GM18858 (cell line): ENCODE measurements around the gene WNT9B.

Source experiments
- ATAC-seq: cut with Tn5 transposase; IDR thresholded peaks from one replicate; pipeline ENCODE4 v1.9.1; 2021; ENCODE audit not compliant: unreplicated experiment

The WNT9B gene

DNA sequence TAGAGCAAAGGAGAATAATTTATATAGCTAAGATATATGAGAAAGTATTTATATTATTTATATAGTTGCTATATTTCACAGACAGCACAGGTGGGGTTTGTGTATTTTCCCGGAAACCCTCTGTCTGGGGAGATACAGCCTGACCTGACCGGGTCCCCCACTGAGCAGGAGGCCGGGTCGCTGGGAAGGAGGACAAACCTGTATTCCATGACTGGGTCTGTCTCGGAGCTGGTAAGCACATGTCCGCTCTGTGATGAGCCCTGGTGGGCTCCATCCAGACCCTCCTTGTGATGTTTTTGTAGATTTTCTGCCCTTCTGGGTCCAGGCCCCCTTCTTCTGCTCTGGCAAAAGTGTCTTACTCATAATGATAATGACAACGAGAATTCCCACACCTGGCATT is 27.7 kb downstream of the WNT9B start:
- ATAC-seq, result no peak

DNA sequence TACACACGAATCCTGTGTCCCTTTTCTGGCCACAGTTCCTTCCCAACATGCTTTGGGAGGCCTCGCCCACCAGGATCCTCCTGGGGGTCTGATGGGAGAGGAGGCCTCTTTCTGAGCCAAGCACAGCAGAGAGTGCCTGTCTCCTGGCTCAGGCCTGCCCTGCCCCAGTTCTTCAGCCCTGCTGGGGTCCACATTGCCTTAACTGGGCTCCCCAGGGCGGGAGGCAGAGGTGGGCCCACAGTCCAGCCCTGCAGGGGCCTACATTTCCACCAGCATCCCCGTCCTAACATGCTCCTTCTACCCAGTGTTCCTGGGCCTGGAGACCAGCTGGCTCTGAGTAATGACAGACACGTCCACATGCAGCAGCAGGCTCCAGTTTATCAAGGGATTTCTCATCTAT is 29.6 kb downstream of the WNT9B start:
- no peak for ATAC-seq

DNA sequence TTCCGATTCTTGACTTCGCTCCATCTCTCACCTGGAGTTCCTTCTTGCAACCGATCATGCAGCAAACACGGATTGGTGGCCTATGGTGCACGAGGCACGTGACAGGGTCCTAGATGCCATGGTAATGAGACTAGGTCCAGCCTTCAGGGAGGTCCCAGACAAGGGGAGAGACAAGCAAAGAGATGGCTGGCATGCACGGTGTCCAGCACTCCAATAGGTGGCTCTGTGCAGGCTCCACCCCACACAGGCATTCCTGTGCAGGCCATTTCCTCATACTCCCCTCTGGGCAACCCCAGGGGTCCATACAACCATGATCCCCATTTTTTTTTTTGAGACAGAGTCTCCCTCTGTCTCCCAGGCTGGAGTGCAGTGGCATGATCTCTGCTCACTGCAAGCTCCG is 31.3 kb downstream of the WNT9B start:
- ATAC-seq, result no peak

DNA sequence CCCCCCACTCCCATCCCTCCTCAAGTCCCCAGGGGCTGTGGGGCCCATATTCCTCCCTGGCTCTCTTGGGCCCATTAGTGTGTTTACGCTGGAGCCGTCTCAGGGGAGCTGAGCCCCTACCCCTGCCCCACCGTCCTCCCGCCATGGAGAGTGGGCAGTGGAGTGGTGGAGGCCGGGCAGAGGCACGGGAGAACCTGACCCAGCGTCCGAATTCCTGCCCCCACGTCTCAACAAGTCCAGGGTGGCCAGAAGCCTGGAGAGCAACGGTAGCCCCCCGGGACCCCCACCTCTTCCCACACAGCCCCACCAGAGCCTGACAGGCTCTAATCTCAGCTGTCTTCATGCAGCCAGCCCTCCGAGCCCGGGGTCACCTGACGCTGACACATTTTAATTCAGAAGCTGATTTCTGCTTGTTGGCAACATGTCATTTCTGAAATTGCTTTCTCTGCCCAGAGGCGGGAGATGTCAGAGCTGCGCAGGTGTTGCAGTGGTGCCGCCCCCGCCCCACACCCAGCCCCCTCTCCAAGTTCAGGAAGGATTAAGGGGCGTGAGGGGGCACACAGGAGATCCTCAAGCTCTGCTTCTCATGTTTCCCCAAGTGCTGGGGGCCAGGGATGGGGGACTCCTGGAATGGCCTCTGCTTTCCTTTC is 32.6 kb downstream of the WNT9B start:
- no peak for ATAC-seq

DNA sequence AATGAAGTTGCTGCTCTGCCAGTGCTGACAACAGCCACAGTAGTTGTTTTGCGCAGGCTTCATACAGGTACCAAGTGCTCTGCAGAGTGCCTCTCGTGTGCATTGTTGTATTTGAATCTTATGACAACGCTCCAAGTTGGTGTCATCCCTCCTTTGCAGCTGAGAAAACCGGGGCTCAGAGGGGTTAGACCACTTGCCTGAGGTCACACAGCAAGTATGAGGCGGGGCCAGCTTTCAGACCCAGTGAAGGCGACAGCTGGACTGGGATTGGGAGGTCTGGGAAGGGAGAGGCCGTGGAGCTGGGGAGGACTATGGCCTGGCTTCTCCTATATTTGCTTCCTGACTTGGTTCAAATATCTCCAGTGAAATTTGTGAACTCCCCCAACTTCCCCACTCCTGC is 33.2 kb downstream of the WNT9B start:
- no peak for ATAC-seq

DNA sequence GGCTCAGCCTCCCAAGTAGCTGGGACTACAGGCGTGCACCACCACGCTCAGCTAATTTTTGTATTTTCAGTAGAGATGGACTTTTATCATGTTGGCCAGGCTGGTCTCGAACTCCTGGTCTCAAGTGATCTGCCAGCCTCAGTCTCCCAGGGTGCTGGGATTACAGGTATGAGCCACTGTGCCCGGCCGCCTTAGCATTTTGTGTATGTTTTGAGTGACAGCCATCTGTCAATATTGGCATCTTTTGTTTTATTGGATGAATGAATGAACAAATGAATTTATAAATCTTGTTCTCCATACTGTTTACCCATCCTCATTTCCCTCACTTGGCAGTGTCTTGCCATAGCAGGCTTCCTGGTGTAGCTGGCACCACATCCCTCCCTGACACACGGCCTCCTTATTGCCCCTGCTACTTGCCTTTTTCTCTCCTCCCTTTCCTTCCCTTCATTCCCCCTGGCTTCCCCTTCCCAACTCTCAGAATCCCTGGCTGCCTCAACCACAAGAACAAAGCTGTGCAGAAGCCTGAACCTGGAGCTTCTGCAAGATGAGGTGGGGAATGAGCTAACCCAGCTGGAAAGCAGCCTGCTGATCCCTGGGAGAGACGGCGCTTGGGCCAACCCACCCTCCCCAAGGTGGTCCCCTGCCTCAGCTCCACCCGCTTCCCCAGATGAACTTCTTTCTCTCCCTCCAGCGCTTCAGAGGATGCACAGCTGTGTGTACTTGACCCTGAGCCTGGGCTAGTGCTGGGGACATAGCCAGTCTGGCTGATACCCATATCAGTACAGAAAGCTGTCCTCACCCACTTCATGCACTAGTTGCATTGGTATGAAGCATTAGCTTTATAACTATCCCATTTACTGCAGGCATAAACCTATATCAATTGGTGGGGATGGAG is 34.3 kb downstream of the WNT9B start:
- no peak for ATAC-seq

DNA sequence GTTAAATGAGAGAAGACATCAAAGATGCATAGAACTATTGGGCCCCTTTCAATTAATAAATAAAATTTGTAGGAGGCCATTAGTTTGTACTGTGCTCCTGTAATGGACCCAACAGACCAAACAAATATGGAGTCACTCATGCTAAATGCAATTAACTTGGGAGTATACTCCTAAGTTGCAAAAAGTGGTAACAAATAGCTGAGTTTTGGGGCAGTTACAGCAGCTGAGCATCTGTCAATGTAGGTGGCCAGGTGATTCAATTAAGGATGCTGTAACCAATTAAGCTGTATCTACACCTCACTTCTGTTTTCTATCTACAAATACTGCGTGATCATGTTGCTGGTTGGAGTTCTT is 34.9 kb downstream of the WNT9B start:
- no peak for ATAC-seq

DNA sequence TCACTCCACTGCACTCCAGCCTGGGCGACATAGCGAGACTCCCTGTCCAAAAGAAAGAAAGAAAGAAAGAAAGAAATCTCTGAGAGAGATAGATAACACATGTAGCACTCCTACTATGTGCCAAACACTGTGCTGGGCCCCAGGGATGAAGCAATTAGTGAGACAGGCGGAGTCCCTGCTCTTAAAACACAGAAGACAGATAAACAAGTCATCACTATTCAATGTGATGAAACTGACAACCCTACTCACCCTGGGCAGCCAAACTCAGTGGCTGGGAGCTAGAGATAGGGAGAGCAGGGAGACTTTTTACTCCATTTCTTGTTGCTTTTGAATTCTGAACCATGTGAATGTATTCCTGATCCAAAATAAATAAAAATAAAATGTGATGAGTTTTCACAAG is 36.3 kb downstream of the WNT9B start:
- no peak for ATAC-seq

DNA sequence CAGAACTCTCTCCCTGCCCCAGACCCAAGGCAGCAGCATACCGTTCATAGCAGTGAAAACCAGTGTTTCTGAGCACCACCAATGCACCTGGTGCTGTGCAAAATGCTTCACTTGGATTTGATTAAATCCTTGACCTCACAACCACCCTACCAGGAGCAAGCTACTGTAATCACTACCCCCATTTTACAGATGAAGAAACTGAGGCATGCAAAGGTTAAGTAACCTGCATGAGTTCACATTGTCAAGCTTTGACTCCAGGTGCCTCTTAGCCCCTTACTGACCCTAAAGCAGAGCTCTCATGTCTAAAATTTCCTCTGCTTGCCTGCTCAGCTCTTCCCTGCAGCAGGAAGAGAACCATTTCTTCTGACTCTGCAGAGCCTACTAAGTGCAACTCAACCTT is 37.3 kb downstream of the WNT9B start:
- ATAC-seq, result no peak

DNA sequence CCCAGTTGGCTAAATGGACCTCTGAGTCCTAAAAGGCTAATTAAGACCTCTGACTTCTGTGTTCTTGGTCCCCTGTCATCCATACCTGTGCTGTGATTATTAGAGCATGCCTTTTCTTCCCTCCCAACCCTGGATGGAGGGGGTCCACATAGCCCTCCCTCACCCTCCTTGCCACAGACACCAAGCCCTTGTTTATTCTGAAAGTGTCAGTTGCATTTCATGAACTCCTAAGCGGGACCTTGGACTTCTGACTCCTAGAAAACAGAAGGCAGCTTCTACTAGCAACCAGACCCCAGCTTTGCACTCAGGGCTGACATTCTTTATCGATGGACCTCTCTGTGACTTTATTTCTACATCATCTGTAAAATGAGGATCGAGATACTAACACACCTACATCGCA is 38.1 kb downstream of the WNT9B start:
- no peak for ATAC-seq

DNA sequence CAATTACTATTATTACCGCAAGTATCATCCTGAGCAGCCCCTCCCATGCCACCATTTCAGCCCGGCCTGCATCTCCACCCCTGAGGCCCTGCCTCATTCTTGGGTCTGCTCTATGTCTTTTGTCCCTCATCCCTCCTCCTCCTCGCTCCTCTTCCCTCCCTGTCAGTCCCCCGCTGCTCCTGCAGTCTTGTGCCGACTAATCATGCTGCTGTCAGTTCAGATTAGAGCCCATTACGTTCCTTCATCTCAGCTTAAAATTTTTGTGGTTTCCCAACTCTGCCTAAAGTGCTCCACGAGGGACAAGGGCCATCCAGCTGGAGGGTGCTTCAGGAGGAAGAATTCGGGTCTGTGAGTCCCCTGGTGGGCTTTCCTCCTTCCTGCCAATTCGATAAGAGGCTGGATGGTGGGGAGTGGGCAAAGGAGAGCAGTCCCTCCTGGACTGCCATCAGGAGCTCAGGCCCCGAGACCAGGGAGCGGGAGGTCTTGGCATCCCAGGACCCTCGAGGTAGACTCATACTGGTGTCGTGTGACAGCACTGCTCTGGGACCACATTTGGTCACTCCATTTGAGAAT is 38.7 kb downstream of the WNT9B start:
- no peak for ATAC-seq

DNA sequence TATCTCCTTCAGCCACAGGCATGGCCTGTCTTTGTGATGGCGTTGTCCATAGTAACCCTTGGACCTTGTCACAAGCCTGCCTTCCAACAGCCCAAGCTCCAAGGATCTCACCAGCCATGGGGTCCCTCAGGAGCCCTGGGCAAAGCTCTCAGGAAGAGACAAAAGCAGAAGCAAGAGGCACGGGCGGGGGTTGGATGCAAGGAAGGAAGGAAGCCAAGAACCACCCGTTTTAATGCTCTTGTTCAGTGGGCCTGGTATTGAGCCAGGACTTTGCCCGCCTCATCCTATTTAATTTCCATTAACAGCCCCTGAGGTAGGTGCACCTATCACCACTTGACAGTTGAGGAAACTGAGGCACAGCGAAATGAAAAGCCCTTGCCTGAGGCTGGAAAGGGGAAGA is 39.3 kb downstream of the WNT9B start:
- no peak for ATAC-seq

DNA sequence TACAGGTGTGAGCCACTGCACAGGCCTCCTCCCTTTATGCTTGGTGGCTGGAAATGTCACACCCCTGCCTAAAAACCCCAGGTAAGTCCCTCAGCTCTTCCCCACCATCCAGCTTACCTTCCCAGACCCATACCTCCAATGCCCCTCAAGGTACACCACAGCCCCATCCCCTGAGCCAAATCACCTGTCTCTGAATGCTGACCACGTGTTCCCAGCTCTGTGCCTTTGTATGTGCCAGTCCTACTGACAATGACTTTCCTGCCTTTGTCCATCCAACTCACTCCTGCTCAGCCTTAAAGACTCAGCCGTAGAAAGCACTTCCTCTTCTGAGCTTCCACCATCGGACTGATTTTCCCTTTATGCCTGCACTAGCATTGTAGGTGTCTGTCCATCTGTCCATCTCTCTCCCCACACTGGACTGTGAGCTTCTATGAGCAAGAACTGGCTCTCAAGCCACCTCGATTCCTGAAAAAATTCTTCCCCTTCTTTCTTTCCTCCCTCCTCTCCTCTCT is 40.9 kb downstream of the WNT9B start:
- ATAC-seq, result no peak

DNA sequence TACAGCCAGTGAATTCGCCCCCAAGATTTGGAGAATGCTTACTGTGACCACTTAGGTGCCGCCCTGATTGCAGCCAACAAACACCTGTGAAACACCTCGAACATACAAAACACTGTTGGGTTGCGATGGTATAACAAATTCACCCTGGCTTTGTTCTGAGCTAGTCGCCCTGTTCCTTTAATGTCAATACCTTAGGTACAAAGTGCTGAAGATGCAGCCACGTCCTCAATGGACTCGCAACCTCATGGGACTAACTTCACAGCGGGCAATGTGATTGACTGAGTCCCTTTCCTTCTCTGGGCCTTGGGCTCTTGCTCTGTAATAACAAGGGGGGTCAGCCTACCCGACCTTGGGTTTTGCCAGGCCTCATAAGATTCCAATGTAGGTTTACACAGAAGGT is 42.6 kb downstream of the WNT9B start:
- no peak for ATAC-seq

DNA sequence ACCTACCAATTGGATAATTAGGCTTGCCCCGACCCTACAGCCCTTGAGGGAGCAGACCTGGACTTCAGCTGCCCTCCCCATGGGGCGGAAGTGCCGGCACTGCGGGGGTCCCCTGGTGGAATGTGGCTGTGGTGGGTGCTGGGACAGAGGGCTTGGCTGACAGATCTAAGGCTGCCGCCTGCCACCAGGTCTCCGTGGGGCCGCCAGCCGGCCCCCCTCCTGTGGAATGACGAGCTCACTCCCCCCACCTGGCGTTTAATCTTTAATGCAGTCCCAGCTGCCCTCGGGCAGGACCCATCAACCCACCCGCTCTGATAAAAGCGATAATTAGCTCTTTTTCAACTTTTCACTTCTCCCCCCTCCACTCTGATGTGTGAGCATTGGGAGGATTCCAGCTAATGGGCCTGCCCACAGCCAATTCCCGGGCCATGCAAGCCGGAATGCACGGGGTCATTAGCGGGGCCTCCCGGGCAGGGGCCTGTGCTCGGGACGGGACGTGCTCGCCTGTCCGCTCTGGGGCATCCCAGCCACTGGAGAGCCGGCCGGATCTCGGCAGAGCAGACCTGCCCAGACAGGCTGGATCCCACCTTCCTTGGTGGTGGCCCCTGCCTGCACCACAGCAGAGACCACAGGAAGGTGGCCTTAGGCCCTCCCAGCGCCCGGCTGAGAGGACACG is 43.2 kb downstream of the WNT9B start:
- no peak for ATAC-seq

DNA sequence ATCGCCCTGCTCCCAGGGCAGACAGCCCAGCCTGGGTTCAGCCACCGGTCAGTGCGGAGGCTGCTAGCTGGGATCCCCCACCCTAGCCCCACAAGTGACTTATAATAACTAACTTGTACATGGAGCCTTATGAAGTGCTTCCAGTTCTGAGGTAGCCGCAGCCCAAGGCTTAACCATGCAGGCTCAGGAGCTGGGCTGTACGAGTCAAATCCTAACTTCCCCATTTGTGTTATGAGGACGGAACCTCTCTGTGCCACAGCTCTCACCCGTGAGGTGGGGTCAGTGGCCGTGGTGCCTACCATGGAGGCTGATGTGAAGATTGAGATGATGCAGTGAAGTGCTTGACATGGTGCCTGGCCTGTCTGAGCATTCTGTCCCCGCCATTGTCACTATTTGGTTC is 43.8 kb downstream of the WNT9B start:
- no peak for ATAC-seq

DNA sequence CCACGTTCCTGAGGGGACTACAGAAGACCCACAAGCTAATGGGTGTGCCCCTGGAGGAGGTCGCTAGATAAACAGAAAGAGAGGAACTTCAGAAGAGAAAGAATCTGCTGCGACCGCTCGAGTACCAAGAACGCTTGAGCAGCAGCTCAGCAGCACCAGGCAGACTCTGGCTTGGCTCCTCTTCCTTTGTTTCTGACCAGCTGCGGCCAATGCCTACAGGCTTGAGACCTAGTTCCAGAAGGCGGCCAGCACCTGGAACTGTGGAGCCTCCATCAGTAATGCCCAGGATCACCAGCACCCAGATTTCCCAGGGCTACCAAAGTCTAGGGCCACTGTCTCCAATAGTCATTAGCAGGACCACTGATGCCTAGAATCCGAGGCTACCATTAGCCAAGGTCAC is 45.6 kb downstream of the WNT9B start:
- ATAC-seq, result no peak

DNA sequence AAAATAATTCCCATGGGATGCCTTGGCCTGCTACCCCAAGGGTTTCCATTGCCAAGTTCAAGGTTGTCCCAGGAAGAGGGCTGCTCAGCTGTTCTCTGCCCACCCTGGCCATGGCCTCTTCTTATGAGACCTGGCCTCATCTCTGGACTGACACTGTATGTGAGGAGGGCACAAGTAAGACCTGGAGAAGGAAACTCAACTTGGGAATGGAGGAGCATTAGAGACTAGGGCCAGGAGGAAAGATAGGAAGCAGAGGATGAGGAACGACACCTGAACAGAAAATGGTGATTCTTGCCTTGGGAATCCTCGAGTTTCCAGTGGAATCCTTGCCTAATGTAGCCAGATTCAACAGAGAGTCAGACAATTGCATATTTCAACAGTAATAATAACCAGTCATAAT is 47.0 kb downstream of the WNT9B start:
- no peak for ATAC-seq

DNA sequence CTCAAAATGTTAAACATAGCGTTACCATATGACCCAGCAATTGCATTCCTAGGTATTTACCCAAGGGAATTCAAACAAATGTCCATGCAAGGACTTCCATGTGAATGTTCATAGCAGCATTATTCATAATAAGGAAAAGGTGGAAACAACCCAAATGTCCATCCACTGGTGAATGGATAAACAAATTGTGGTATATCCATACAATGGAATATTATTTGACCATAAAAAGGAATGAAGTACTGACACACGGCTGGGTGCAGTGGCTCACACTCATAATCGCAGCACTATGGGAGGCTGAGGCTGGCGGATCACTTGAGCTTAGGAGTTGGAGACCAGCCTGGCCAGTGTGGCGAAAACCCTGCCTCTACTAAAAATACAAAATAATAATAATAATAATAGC is 47.5 kb downstream of the WNT9B start:
- ATAC-seq, result no peak

DNA sequence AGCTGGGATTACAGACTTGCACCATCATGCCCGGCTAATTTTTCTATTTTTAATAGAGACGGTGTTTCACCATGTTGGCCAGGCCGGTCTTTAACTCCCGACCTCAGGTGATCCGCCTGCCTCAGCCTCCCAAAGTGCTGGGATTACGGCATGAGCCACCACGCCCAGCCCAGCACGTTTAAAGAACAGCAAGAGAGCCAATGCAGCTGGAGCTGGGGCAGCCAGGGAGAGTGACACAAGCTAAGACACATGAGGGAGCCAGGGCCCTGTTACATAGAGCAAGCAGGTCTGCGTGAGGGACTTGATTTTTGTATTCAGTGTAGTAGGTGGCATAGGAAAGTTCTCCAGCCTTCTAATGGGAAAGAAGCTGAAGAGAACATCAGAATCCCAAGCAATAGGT is 49.9 kb downstream of the WNT9B start:
- no peak for ATAC-seq

DNA sequence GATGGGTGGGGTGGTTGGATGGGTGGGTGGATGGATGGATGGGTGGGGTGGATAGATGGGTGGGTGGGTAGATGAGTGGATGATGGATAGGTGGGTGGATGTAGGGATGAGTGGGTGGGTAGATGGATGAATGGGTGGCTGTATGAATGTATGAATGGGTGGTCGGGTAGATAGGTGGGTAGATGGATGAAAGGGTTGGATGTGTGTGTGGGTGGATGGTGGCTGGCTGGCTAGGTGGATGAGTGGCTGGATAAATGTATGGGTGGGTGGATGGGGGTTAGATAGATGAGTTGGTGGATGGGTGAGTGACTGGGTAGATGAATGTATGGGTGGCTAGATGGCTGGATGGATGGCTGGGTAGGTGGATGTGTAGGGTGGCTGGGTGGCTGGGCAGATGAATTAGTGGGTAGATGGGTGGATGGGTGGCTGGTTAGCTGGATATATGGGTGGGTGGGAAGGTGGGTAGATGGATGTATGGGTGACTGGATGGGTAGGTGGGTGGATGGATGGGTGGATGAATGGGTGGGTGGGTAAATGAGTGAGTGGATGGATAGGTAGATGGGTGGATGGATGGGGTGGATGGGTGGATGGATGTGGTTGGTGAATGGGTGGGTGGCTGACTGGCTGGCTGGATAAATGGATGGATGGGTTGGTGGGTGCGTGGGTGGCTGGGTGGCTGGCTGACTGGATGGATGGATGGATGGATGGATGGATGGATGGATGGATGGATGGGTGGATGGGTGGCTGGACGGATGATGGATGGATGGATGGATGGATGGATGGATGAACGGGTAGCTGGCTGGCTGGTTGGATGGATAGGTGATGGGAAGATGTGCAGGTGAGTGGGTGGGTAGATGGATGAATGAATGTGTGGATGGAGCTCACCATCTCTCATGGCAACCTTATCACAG is 52.6 kb downstream of the WNT9B start:
- no peak for ATAC-seq
